ENCODE data around the gene TBC1D16. TPM values are rescaled to one million over a fixed set of nuclear protein-coding genes. Genes with fewer than 3 reads are reported as not detected.
"Not testable (repeated sequence)": the region's sequence is repeated elsewhere in the genome, so short reads cannot be mapped to it uniquely, and the experiment has no call there.

TBC1D16 gene
- total RNA-seq, 3 donors from 2014 or later (not counting 1 experiment from before 2014, with no cell fraction given) = 0.49 to 1.00 (median 0.65) TPM

- Histone ChIP-seq H3K36me3 (ENCODE audit: control insufficient read depth, insufficient read depth, low read length) (no peaks in the 10 kb centered on the region), H3K4me3 (ENCODE audit: low read length) (no peak overlapping the region), H3K27me3 (ENCODE audit: control insufficient read depth, insufficient read depth, low read length) (no peaks in the 10 kb centered on the region), H3K27ac (ENCODE audit: low read length) (no peak overlapping the region), H3K9me3 (ENCODE audit: control insufficient read depth, insufficient read depth, low read length) (no peaks in the 10 kb centered on the region), H3K4me1 (ENCODE audit: control insufficient read depth, insufficient read depth, low read length) (no peaks in the 10 kb centered on the region)
- Mint-ChIP-seq H3K4me1 (no peaks in the 10 kb centered on the region), H3K9me3 (no peaks in the 10 kb centered on the region), H3K4me3 (no peak overlapping the region), H3K27me3 (ENCODE audit: low read depth in 2 of 2) (peaks cover 0 to 2% of the 10 kb centered on the region in 2 donors), H3K36me3 (no peaks in the 10 kb centered on the region), H3K27ac (no peak overlapping the region)
- ATAC-seq = no peak
- 92% methylated on average over 16 of the region's 16 CpGs for WGBS (ENCODE audit: insufficient coverage)
- intact Hi-C loops (cut with micrococcal nuclease) = no loop called here
- DNase-seq = no peak
- TF ChIP-seq, protein P1, sequence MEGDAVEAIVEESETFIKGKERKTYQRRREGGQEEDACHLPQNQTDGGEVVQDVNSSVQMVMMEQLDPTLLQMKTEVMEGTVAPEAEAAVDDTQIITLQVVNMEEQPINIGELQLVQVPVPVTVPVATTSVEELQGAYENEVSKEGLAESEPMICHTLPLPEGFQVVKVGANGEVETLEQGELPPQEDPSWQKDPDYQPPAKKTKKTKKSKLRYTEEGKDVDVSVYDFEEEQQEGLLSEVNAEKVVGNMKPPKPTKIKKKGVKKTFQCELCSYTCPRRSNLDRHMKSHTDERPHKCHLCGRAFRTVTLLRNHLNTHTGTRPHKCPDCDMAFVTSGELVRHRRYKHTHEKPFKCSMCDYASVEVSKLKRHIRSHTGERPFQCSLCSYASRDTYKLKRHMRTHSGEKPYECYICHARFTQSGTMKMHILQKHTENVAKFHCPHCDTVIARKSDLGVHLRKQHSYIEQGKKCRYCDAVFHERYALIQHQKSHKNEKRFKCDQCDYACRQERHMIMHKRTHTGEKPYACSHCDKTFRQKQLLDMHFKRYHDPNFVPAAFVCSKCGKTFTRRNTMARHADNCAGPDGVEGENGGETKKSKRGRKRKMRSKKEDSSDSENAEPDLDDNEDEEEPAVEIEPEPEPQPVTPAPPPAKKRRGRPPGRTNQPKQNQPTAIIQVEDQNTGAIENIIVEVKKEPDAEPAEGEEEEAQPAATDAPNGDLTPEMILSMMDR (IDR thresholded peaks at IDR 0.05) = no peak
These were observed 15.0 kb upstream of the TBC1D16 start for GRCh38 chr17:80050706-80051105.

- DNase-seq = no peak
- H3K36me3 ChIP-seq (ENCODE audit: control insufficient read depth, insufficient read depth, low read length) = no peaks in the 10 kb centered on the region
- H3K4me3 Mint-ChIP-seq = no peak overlapping the region
- no peak overlapping the region for H3K4me3 ChIP-seq (ENCODE audit: low read length)
- H3K27ac ChIP-seq (ENCODE audit: low read length) = no peak overlapping the region
- ATAC-seq = no peak
- intact Hi-C loops (cut with micrococcal nuclease) = no loop called here
- H3K27me3 ChIP-seq (ENCODE audit: control insufficient read depth, insufficient read depth, low read length) = no peaks in the 10 kb centered on the region
- H3K27ac Mint-ChIP-seq = no peak overlapping the region
- H3K9me3 Mint-ChIP-seq = no peaks in the 10 kb centered on the region
- H3K4me1 ChIP-seq (ENCODE audit: control insufficient read depth, insufficient read depth, low read length) = no peaks in the 10 kb centered on the region
- no peaks in the 10 kb centered on the region for H3K4me1 Mint-ChIP-seq
- H3K9me3 ChIP-seq (ENCODE audit: control insufficient read depth, insufficient read depth, low read length) = no peaks in the 10 kb centered on the region
- WGBS (ENCODE audit: insufficient coverage) = 90% methylated on average over 21 of the region's 21 CpGs
- H3K27me3 Mint-ChIP-seq (ENCODE audit: low read depth in 2 of 2) = peaks cover 0 to 1% of the 10 kb centered on the region in 2 donors
- H3K36me3 Mint-ChIP-seq = no peaks in the 10 kb centered on the region
- TF ChIP-seq, protein P1 (IDR thresholded peaks at IDR 0.05) = no peak
These were observed 14.3 kb upstream of the TBC1D16 start for GRCh38 chr17:80049986-80050385.

DNA sequence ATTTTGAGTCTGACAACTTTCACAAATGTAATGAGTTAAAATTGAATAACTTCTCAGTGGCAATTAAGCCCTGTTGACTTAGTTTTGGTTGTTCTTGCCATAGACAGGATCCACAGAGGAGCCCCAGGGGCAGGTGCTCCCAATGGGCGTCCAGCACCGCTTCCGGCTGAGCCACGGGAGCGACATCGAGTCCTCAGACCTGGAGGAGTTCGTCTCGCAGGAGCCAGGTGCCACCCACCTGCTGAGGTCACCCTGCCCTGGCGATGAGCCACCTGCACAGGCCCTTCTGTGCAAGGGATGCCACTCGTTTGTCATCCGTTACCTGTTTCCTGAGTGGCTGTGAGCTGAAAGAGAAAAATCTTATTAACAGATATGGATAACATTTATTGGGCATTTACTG lies 11.5 kb upstream of the TBC1D16 start:
- 93% methylated on average over 11 of the region's 11 CpGs for WGBS (ENCODE audit: insufficient coverage)
- DNase-seq (no peak), ATAC-seq (no peak)
- Mint-ChIP-seq H3K27me3 (ENCODE audit: low read depth in 2 of 2) (no peaks in the 10 kb centered on the region), H3K27ac (no peak overlapping the region), H3K9me3 (no peaks in the 10 kb centered on the region), H3K4me1 (no peaks in the 10 kb centered on the region), H3K36me3 (no peaks in the 10 kb centered on the region), H3K4me3 (no peak overlapping the region)
- Histone ChIP-seq H3K27ac (ENCODE audit: low read length) (no peak overlapping the region), H3K9me3 (ENCODE audit: control insufficient read depth, insufficient read depth, low read length) (no peaks in the 10 kb centered on the region), H3K36me3 (ENCODE audit: control insufficient read depth, insufficient read depth, low read length) (no peaks in the 10 kb centered on the region), H3K4me3 (ENCODE audit: low read length) (no peak overlapping the region), H3K27me3 (ENCODE audit: control insufficient read depth, insufficient read depth, low read length) (no peaks in the 10 kb centered on the region), H3K4me1 (ENCODE audit: control insufficient read depth, insufficient read depth, low read length) (no peaks in the 10 kb centered on the region)
- intact Hi-C loops (cut with micrococcal nuclease) = no loop called here
- TF ChIP-seq, protein P1 (IDR thresholded peaks at IDR 0.05) = no peak

GRCh38 chr17:80046709-80047108 lies 11.0 kb upstream of the TBC1D16 start:
- H3K9me3 ChIP-seq (ENCODE audit: control insufficient read depth, insufficient read depth, low read length); H3K36me3 Mint-ChIP-seq; H3K4me3 ChIP-seq (ENCODE audit: low read length); H3K36me3 ChIP-seq (ENCODE audit: control insufficient read depth, insufficient read depth, low read length); H3K4me3 Mint-ChIP-seq; ATAC-seq; H3K4me1 Mint-ChIP-seq; DNase-seq; H3K27me3 ChIP-seq (ENCODE audit: control insufficient read depth, insufficient read depth, low read length); intact Hi-C loops (cut with micrococcal nuclease); H3K9me3 Mint-ChIP-seq; H3K27me3 Mint-ChIP-seq (ENCODE audit: low read depth in 2 of 2); H3K4me1 ChIP-seq (ENCODE audit: control insufficient read depth, insufficient read depth, low read length); H3K27ac Mint-ChIP-seq; H3K27ac ChIP-seq (ENCODE audit: low read length): not testable (repeated sequence)
- WGBS (ENCODE audit: insufficient coverage) = 94% methylated on average over 9 of the region's 10 CpGs
